ENCODE data around the gene XAB2. TPM values are rescaled to one million over a fixed set of nuclear protein-coding genes. Genes with fewer than 3 reads are reported as not detected.

Gene XAB2
- total RNA-seq, 2 experiments from 2014 or later: 118 to 121 TPM

GRCh38 chr19:7668842-7669241, 39.5 kb upstream of the XAB2 start, which contains the start of gene RETN:
TSS of gene RETN (plus strand) at chr19:7669049. CDS start at chr19:7669327, 278 bp downstream.
- ChIA-PET CTCF (interaction anchor here (1.8 kb wide), 1 partner anchor 12 kb away, joined by 7 read pairs; the partner anchor contains the start of gene TRAPPC5), POLR2A (interaction anchor here (1.8 kb wide), 1 partner anchor 12 kb away, joined by 6 read pairs; the partner anchor contains the start of gene TRAPPC5)
- no peak for ATAC-seq (ENCODE audit: poor library complexity)
- Histone ChIP-seq H3K27ac (ENCODE audit: low read depth in 1 of 2, low read length in 2 of 2) (no peak within 1 kb of the TSS), H3K27me3 (ENCODE audit: control insufficient read depth in 1 of 2, insufficient read depth in 2 of 2, low read length in 2 of 2) (peaks cover 9 to 19% of the 10 kb centered on the region in 2 experiments), H3K4me1 (ENCODE audit: insufficient read depth, low read length) (peaks cover 24% of the 10 kb centered on the region), H3K36me3 (ENCODE audit: insufficient read depth, low read length) (no peaks in the 10 kb centered on the region), H3K4me3 (ENCODE audit: low read length) (no peak within 1 kb of the TSS), H3K9me3 (ENCODE audit: control insufficient read depth in 1 of 2, insufficient read depth in 1 of 2, low read length in 2 of 2) (peaks cover 0 to 7% of the 10 kb centered on the region in 2 experiments)
- H3K4me3 Mint-ChIP-seq: no peak within 1 kb of the TSS
- intact Hi-C loops (cut with DNase I, micrococcal nuclease): no loop called here
- peaks cover 11% of the 10 kb centered on the region for H3K4me1 Mint-ChIP-seq (ENCODE audit: low read depth)
- TF ChIP-seq, protein P1, sequence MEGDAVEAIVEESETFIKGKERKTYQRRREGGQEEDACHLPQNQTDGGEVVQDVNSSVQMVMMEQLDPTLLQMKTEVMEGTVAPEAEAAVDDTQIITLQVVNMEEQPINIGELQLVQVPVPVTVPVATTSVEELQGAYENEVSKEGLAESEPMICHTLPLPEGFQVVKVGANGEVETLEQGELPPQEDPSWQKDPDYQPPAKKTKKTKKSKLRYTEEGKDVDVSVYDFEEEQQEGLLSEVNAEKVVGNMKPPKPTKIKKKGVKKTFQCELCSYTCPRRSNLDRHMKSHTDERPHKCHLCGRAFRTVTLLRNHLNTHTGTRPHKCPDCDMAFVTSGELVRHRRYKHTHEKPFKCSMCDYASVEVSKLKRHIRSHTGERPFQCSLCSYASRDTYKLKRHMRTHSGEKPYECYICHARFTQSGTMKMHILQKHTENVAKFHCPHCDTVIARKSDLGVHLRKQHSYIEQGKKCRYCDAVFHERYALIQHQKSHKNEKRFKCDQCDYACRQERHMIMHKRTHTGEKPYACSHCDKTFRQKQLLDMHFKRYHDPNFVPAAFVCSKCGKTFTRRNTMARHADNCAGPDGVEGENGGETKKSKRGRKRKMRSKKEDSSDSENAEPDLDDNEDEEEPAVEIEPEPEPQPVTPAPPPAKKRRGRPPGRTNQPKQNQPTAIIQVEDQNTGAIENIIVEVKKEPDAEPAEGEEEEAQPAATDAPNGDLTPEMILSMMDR (IDR thresholded peaks at IDR 0.05): no peak
- H3K36me3 Mint-ChIP-seq (ENCODE audit: low read depth): no peaks in the 10 kb centered on the region
- DNase-seq: peak in 1 of 14 experiments; percentile 20
- no peaks in the 10 kb centered on the region for H3K9me3 Mint-ChIP-seq
- H3K27me3 Mint-ChIP-seq: peaks cover 43% of the 10 kb centered on the region
- H3K27ac Mint-ChIP-seq: no peak within 1 kb of the TSS

- Mint-ChIP-seq H3K4me3 (no peak overlapping the region), H3K27ac (no peak overlapping the region), H3K36me3 (ENCODE audit: low read depth) (no peaks in the 10 kb centered on the region), H3K4me1 (ENCODE audit: low read depth) (peaks cover 5% of the 10 kb centered on the region), H3K9me3 (no peaks in the 10 kb centered on the region), H3K27me3 (peaks cover 14% of the 10 kb centered on the region)
- Histone ChIP-seq H3K9me3 (ENCODE audit: control insufficient read depth in 1 of 2, insufficient read depth in 1 of 2, low read length in 2 of 2) (peaks cover 0 to under 1% of the 10 kb centered on the region in 2 experiments), H3K36me3 (ENCODE audit: insufficient read depth, low read length) (no peaks in the 10 kb centered on the region), H3K27ac (ENCODE audit: low read depth in 1 of 2, low read length in 2 of 2) (no peak overlapping the region), H3K4me1 (ENCODE audit: insufficient read depth, low read length) (peaks cover 16% of the 10 kb centered on the region), H3K27me3 (ENCODE audit: control insufficient read depth in 1 of 2, insufficient read depth in 2 of 2, low read length in 2 of 2) (peaks cover 2 to 10% of the 10 kb centered on the region in 2 experiments), H3K4me3 (ENCODE audit: low read length) (no peak overlapping the region)
- POLR2A ChIA-PET: no interaction called here
- TF ChIP-seq, protein P1 (IDR thresholded peaks at IDR 0.05): no peak
- CTCF ChIA-PET: interaction anchor here (2.0 kb wide), 1 partner anchor 16 kb away, joined by 5 read pairs; the partner anchor contains the start of gene TRAPPC5
- DNase-seq: no peak
- intact Hi-C loops (cut with DNase I, micrococcal nuclease): no loop called here
- no peak for ATAC-seq (ENCODE audit: poor library complexity)
Observed at GRCh38 chr19:7665076-7665475, 35.7 kb upstream of the XAB2 start.

DNA sequence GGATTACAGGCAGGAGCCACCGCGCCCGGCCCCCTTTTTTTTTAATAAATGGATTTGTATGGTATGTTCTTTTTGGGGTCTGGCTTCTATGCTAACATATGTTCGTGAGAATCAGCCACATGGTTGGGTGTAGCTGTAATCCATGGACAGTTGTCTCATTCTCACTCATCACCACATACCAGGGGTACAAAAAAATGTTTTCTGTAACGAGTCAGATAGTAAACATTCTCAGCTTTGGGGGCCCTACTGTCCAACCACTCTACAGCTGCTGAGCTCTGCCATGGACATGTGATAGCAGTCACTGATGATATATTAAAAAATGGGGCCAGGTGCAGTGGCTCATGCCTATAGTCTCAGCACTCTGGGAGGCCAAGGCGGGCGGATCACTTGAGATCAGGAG, 34.4 kb upstream of the XAB2 start:
- H3K9me3 ChIP-seq (ENCODE audit: control insufficient read depth in 1 of 2, insufficient read depth in 1 of 2, low read length in 2 of 2): no peaks in the 10 kb centered on the region
- H3K4me3 ChIP-seq (ENCODE audit: low read length): no peak overlapping the region
- H3K27me3 ChIP-seq (ENCODE audit: control insufficient read depth in 1 of 2, insufficient read depth in 2 of 2, low read length in 2 of 2): no peaks in the 10 kb centered on the region
- H3K27ac Mint-ChIP-seq: no peak overlapping the region
- no peaks in the 10 kb centered on the region for H3K4me1 Mint-ChIP-seq (ENCODE audit: low read depth)
- CTCF ChIA-PET: interaction anchor here (2.0 kb wide), 1 partner anchor 17 kb away, joined by 5 read pairs; the partner anchor contains the start of gene TRAPPC5
- ATAC-seq (ENCODE audit: poor library complexity) (no peak), DNase-seq (no peak)
- TF ChIP-seq, protein P1 (IDR thresholded peaks at IDR 0.05): no peak
- no peaks in the 10 kb centered on the region for H3K36me3 ChIP-seq (ENCODE audit: insufficient read depth, low read length)
- POLR2A ChIA-PET: no interaction called here
- intact Hi-C loops (cut with DNase I, micrococcal nuclease): no loop called here
- H3K36me3 Mint-ChIP-seq (ENCODE audit: low read depth): no peaks in the 10 kb centered on the region
- H3K4me1 ChIP-seq (ENCODE audit: insufficient read depth, low read length): peaks cover 5% of the 10 kb centered on the region
- no peak overlapping the region for H3K27ac ChIP-seq (ENCODE audit: low read depth in 1 of 2, low read length in 2 of 2)
- no peak overlapping the region for H3K4me3 Mint-ChIP-seq
- no peaks in the 10 kb centered on the region for H3K9me3 Mint-ChIP-seq
- peaks cover 6% of the 10 kb centered on the region for H3K27me3 Mint-ChIP-seq

Data from CD4-positive, alpha-beta T cell (primary cell).